HEK293T (cell line): ENCODE data around the gene DSC2.
"Not testable (repeated sequence)": the region's sequence is repeated elsewhere in the genome, so short reads cannot be mapped to it uniquely, and the experiment has no call there.

ENCODE experiments used
- ARNT ChIP-seq: fragments of 450-650 bp; IDR thresholded peaks from 2 replicates; pipeline ENCODE4 v1.6.1; 2017; ENCODE audit warnings: mild to moderate bottlenecking
- BHLHE40 ChIP-seq: fragments of 450-650 bp; IDR thresholded peaks from 2 replicates; pipeline ENCODE4 v1.6.1; 2016; ENCODE audit warnings: mild to moderate bottlenecking, moderate library complexity, borderline replicate concordance
- CTBP1 ChIP-seq: fragments of 450-650 bp; IDR thresholded peaks from 2 replicates; pipeline ENCODE4 v1.6.1; 2016; ENCODE audit warnings: borderline replicate concordance
- ELF4 ChIP-seq: fragments of 450-650 bp; IDR thresholded peaks from 2 replicates; pipeline ENCODE4 v1.6.1; 2017; ENCODE audit warnings: antibody characterized with exemption
- FOXA1 ChIP-seq: fragments of 450-650 bp; IDR thresholded peaks from 2 replicates; pipeline ENCODE4 v1.6.1; 2016; ENCODE audit warnings: mild to moderate bottlenecking
- FOXK2 ChIP-seq: fragments of 450-650 bp; IDR thresholded peaks from 2 replicates; pipeline ENCODE4 v1.6.1; 2016; ENCODE audit warnings: mild to moderate bottlenecking
- FOXM1 ChIP-seq: fragments of 450-650 bp; IDR thresholded peaks from 2 replicates; pipeline ENCODE4 v1.6.1; 2017; ENCODE audit warnings: mild to moderate bottlenecking, borderline replicate concordance
- L3MBTL2 ChIP-seq: fragments of 450-650 bp; conservative IDR thresholded peaks from 2 replicates; pipeline ENCODE4 v1.6.1; 2016; ENCODE audit warnings: mild to moderate bottlenecking
- NFRKB ChIP-seq: fragments of 450-650 bp; IDR thresholded peaks from 2 replicates; pipeline ENCODE4 v1.6.1; 2016; ENCODE audit warnings: mild to moderate bottlenecking, moderate library complexity
- PKNOX1 ChIP-seq: fragments of 450-650 bp; IDR thresholded peaks from 2 replicates; pipeline ENCODE4 v1.6.1; 2016
- SP1 ChIP-seq: fragments of 450-650 bp; IDR thresholded peaks from 2 replicates; pipeline ENCODE4 v1.6.1; 2017
- SUZ12 ChIP-seq: fragments of 450-650 bp; IDR thresholded peaks from 2 replicates; pipeline ENCODE4 v1.6.1; 2016; ENCODE audit warnings: mild to moderate bottlenecking
- TARDBP ChIP-seq: fragments of 450-650 bp; IDR thresholded peaks from 2 replicates; pipeline ENCODE4 v1.6.1; 2016
- ZNF384 ChIP-seq: fragments of 450-650 bp; IDR thresholded peaks from 2 replicates; pipeline ENCODE4 v1.6.1; 2016

DNA sequence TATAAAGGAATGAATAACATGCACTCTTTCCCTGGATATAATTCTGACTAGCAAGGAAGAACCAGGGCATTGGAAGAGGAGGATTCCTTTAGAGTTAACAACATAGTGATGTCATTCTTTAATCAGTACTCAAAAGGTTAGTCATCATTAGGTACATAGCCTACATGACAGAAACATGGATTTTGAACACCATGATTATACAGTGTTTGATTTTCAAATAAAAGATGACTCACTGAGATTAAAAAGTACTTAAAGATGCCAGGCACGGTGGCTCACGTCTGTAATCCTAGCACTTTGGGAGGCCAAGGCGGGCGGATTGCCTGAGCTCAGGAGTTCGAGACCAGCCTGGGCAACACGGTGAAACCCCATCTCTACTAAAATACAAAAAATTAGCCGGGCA is 90.8 kb downstream of the DSC2 start:
- TF ChIP-seq FOXM1, FOXK2, SP1, BHLHE40, TARDBP, ZNF384, ARNT, L3MBTL2, NFRKB, ELF4, PKNOX1, FOXA1: not testable (repeated sequence)
- TF ChIP-seq SUZ12 (0 out of 2 replicates have a peak, but pooled peaks have one; percentile 27), CTBP1 (0 out of 2 replicates have a peak, but pooled peaks have one; percentile 16)
